GM18526 (cell line): ENCODE results near the gene BET1L.

Experiments used
- POLR2A ChIP-seq: IDR thresholded peaks from 3 replicates; pipeline ENCODE4 v1.6.1; 2011; ENCODE audit not compliant: insufficient read length; ENCODE audit errors: extremely low read depth

BET1L gene

DNA sequence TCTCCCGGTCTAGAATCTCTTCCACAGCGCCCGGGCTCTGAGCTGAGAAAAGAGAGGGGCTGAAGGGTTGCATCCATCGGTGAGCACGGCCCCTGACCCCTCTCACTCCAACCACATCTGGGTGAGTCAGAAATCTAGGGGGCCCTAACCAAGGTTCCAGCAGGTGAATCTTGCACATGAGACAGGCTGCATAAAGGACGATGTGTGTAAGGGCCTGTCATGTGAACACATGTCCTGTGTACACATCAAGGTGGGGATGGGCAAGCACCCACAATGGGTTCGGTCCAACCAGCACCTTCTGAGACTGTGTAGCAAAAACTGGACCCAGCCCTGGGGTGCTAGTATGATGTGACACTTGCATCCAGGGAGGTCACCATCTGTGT lies 1.2 kb downstream of the BET1L start:
- TF ChIP-seq POLR2A: no peak

DNA sequence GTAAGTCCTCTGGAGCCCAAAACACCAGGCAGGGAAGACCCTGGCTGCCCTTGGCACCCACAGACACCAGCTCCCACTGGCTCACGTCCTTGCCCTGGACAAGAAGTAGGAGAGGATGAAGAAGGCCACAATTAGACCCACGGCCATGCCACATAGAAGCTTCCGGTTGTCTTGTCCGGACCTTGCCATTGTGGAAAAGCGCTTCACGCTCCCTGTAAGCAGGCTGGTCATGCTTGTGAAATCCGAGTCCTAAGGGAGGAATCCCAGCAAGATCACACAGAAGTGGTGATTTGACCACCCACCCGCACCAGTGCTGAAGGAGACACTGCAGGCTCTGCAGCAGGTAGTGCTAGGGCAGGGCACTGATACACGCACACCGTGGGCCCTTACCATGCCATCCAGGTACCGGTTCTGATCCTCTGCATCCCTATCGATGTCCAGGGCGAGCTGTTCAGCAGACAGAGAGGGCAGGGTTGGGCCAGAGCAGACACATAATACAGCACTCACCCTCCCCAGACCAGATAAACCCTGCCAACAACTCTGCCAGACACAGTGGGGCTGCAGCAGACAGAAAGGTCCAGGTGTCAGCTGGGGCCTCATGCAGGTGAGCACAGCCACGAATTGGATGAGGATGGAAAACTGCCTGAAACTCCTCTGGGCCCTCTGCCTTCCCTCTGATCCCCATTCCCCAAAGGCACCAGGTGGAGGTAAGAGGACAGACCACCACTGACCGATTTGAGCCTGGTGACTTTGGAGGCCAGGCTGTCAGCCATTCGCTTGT lies 1.8 kb downstream of the BET1L start:
- TF ChIP-seq POLR2A: no peak

DNA sequence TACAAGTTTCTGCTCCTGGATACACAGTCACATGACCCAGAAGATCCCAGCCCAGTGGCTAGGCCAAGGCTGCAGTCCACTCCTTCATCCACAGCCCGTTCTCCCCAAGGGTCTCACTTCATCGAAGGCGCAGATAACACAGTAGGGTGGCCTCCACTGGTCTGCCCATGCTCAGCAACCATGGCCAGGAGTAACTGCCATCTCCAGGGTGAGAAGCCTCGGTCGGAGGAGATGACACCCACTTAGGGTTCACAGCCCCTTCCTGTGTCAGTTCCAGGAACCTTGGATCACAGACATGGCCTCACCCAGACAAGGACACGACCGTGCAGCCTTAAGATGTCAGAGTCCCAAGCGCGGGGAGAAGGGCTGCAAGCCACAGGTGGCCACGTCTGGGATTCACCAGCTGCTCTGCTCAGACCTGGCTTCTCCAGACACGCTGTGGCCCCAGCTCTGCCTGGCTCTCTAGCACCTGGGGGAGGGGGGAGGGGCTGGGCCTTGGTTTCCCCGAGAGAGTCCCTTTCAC lies 2.6 kb downstream of the BET1L start:
- no peak for TF ChIP-seq POLR2A

DNA sequence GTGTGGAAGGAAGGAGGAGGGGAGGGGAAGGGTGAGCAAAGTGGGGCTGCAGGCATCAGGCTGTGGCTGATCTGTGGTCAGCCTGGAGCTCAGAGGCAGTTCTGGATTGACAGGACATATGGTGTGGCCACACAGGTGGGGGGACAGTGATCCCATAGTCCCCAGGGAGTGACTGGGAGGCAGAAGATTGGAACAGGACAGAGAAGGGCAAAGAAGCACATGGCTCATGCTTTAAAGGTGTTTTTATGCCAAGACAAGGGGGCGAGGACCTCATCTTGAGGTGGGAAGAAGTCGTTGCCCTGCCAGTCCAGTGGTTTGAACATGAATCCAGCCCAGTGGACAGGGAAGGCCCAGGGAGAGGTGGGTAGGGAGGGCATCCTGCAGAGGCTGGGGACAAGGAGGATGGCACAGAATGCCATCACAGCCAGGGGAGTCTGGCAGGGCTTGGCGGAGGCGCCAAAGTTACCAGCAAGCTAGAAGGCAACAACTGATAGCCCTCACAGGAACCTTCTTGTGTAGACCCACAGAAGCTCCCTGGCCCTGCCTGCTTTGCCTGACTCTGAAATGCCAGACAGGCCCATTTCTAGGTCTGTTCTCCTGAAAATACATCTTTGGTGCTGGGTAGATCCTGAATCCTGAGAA lies 3.1 kb downstream of the BET1L start:
- TF ChIP-seq POLR2A: no peak

DNA sequence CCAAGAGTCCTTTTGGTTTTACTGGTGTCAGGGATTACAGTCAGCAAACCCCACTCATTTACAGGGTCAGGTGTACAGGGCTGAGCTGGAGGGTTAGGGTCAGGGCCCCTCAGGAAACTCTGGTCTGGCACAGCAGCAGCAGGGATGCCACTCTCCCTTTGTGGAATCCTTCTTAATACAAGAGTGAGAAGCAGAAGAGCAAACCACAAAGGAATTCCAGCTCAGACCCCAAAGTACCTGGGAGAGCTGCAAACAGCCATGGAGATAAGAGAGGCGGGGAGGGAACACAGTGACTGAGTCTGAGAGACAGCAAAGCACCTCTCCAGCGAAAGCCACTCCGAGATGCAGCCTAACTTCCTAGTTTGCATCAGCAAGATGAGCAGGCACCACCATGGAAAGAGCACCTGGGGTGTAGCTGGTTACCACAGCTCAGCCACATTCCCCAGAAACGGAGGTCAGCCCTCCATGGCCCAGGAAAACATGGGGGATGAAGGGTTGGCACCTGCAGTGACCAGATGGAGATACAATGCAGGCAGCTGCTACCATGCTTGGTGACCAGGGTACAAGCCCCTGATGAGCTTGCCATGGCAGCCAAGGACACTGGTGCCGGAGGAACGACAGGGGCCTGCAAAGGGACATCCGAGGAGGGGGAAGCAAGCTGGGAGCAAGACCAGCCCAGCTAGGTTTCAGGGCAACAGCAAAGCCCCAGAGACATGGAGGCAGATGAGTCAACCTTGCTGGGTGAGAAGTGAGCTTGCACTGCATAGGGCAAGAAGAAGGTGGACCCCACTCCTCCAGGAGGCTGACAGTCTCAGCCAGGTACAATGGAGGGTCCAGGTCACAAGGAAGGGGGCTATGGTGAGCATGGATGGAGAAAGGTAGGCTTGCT lies 3.9 kb downstream of the BET1L start:
- no peak for TF ChIP-seq POLR2A

DNA sequence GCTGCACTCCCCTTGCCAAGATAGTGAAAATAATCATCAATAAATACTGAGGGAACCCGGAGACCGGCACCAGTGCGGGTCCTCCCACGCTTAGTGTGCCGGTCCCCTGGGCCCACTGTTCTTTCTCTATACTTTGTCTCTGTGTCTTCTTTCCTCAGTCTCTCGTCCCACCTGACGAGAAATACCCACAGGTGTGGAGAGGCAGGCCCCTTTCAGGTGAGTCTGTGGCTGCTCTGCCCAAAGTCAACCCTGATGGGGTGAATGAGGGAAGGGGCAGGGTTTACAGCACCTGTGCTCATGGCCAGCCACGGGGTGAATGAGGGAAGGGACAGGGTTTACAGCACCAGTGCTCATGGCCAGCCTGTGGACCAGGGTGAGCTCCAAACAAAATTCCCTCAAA lies 4.7 kb downstream of the BET1L start:
- no peak for TF ChIP-seq POLR2A

DNA sequence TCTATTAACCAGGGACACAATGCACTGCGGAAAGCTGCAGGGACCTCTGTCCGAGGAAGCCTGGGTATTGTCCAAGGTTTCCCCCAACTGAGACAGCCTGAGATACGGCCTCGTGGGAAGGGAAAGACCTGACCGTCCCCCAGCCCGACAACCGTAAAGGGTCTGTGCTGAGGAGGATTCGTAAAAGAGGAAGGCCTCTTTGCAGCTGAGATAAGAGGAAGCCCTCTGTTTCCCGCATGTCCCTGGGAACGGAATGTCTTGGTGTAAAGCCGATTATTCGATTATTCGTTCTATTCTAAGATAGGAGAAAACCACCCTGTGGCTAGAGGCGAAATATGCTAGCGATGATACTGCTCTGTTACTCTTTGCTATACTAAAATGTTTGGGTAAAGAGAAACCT lies 5.2 kb downstream of the BET1L start:
- TF ChIP-seq POLR2A: no peak

DNA sequence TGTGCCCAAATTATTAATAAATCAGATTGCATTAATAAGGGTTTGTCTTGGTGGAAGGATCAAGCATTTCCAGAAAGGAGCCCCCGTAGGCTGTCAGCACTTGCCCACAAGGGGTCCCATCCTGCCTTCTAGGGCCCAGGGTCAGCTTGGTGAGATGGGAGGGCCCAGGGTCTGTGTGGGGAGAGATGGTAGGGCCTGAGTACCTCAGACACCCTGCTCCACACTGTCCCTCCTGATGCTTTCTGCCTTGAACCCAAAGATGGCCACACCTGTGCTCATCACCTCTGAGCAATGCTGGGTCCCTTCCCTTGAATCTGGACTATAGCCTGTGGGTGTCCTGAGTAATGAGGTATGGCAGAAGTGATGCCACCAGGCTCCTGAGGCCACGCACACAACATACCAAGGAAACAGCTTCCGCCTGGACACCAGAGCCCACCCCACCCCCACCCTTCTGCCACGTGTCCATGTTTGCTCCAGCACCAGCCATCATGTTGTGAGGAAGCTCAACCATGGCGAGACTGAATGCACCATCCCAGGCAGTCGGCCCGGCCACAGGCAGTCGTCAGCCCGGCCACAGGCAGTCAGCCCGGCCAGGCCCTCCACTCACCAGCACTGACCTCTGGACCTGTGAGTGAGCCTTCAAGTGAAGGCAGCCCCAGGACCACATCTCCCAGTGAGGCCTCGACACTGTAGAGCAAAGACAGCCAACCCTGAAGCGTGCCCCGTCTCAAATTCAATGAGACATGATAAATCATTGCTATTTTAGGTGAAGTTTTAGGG lies 6.8 kb downstream of the BET1L start:
- no peak for TF ChIP-seq POLR2A

DNA sequence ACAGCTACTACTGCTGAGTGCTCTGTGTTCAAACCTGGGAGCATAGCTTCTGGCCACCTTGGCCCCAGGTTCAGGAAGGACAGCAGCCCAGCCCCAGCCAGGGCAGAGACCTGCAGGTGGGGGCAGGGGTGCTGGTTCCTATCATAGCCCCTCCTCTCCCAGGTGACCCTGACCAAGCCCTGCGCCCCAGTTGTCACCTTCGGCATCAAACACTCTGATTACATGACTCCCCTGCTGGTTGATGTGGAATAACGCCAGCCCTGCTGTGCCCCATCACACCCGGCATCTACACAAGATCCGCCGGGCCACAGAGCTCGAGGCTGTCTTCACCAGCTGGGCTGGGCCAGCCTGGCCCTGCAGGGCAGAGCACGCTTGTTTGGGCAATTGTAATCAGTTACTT lies 7.4 kb downstream of the BET1L start:
- no peak for TF ChIP-seq POLR2A

DNA sequence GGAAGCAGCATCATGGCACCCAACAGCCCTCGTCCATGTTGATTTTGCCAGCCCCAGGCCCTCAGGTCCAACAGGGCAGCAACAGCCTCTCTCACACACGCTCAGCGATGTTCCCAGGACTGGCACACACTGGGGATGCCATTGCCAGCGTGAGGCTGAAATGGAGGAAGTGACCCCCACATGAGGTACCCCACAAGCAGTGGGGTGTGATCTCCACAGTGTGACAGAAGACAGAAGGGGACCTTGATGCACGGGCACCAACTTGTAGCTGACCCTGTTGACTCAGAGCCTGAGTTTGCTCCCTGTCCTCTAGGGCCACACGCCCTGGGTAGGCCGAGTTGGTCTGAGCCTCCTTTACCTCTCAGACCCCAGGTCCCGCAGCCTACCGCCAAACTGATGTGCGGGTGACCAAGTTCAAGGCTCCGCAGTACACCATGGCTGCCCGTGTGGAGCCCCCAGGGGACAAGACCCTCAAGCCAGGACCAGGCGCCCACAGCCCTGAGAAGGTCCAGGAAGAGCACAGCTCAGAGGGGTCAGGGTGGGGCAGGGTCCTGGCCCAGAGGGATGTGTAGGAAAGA lies 8.1 kb downstream of the BET1L start:
- no peak for TF ChIP-seq POLR2A

DNA sequence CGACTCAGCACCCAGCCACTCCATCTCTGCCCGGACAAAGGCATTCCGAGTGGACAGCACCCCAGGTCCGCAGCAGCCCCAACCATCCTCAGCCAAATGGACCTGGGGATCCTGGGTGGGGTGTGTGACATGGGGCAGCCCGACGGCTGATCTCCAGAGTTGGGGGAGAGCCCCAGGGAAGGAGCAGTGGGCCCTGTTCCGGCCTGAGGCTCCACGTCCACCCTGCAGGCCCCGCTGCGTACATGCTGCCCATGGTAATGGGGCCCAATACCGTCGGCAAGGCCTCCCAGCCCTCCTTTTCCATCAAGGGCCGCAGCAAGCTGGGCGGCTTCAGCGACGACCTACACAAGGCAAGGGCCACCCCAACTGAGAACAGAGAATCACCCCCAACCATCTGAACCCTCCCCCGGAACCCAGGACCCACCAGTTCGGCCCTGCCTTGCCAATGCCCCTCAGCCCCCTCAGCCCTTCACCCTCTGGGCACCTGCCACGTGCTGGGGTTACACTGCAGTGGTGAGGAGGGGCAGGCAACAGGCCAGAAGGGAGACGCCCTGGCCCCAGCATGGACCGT lies 8.9 kb downstream of the BET1L start:
- no peak for TF ChIP-seq POLR2A

DNA sequence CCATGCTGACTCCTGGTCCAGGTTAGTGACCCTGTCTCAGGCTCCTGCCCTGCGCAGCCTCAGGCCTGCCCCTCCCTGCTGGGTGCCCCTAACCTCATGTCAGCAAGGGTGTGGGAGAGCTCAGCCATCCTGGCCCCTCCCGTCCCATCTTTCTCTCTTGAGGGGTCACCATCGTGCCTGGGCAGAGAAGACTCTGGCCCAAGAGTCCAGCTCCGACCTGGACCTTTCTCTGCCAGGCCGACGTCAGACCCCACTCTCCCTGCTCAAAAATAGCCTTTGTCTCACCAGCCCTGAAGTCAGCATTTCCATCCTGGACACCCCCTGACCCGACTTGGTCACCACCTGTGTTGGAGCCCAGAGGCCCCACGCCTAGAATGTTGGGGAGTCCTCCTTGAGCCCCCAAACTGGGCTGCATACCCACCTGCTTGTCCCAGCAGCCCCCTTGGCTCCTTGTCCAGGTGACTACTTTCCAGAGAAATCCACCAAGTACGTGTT lies 9.4 kb downstream of the BET1L start:
- no peak for TF ChIP-seq POLR2A

DNA sequence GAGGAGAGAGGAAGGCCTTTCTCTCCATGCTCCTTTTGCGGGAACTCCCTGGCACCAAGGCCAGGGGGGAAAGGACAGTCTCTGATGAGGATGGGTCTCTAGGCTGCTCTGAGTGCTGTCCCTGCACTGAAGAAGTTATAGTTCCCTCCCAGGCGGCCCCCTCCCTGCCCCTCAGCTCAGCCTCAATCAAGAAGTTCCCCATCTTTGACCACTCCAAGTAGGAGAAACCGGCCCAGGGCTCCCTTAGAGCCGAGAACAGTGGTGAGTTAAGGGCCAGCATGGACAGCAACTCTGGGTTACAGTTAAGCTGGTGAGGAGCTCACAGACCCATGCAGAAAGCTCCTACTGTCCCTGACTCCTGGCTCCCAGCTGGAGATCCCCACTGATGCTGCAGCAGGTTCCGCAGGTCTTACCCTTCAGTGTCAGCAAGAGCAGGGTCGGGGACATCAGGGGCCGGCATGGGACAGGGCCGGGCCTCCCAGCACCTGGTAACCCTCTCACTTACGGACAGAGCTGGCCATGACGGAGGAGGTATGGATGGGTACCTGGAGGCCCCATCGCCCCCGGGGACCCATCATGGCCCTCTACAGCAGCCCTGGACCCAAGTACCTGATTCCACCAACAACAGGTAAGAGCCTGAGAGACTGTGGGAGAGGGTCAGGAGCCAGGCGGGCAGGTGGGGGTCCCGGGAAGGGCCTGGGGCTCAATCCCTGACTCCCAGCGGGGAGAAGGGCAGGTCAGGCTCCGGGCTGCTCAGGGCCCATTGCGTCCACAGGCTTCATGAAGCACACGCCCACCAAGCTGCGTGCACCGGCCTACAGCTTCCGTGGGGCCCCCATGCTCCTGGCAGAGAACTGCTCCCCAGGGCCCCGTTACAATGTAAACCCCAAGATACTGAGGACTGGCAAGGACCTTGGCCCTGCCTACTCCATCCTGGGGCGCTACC lies 10.1 kb downstream of the BET1L start:
- no peak for TF ChIP-seq POLR2A
